HG02973 (cell line): Measurements from ENCODE around the gene SLC6A7.
"Not testable (repeated sequence)": the region's sequence is repeated elsewhere in the genome, so short reads cannot be mapped to it uniquely, and the experiment has no call there.

Experiments
- ATAC-seq: cut with Tn5 transposase; IDR thresholded peaks from one replicate; pipeline ENCODE4 v1.9.1; 2021; ENCODE audit warnings: moderate library complexity; ENCODE audit not compliant: unreplicated experiment

Gene SLC6A7

GRCh38 chr5:150238646-150239045 lies 48.8 kb downstream of the SLC6A7 start:
- no peak for ATAC-seq

GRCh38 chr5:150239099-150239793 lies 49.4 kb downstream of the SLC6A7 start:
- no peak for ATAC-seq

- no peak for ATAC-seq
These were observed 49.9 kb downstream of the SLC6A7 start for GRCh38 chr5:150239794-150240122.

DNA sequence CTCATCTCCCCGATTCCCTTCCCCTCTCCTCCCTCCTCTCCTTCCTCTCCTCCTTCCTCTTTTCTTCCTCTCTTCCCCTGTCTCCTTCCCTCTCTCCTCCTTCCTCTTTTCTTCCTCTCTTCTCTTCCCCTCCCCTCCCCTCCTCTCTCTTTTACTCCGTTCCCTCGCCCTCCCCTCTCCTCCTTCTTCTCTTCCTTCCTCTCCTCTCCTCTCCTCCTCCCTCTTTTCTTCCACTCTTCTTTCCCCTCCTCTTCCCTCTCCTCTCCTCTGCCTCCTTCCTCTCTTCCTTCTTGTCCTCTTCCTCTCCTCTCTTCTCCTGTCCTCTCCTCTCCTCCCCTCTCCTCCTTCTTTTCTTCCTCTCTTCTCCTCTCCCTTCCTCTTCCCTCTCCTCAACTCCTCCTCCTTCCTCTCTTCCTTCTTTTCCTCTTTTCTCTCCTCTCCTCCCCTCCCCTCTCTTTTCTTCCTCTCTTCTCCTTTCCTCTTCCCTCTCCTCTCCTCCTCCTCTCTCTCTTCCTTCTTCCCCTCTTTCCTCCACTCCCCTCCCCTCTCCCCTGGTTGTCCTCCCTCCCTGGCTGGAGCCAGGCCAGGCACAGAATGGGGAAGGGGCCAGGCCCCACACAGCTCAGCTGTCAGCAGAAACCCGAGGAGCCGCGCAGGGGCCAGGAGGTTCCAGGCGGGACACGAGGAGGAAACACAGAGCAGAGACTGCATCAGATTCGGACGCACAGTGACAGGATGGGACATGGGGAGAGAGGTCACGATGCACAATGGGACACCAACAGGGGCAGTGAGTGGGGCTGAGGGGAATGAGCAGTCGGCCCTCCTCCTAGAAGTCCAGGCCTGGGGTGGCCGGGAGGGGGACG lies 51.7 kb downstream of the SLC6A7 start:
- no peak for ATAC-seq

GRCh38 chr5:150242251-150242894 lies 52.5 kb downstream of the SLC6A7 start:
- no peak for ATAC-seq

- ATAC-seq, result no peak
These were observed 53.7 kb downstream of the SLC6A7 start for GRCh38 chr5:150243590-150243989.

DNA sequence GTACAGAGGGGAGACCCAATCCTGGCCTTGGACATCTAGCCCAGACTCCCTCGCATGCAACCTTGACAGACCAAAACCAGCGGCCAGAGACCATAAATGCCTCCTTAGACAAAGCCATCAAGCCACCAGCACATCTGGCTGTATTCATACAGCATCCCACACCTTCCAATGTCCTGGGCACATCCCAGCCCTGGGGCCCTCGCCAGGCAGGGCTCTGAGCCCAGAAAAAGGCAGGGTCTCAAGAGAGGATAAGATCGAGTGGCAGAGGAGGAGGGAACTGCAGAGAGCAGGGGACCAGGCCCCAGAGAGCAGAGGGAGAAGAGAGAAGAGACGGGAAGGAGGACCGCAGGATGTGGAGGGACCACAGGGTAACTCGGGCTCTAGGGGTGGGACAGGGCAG lies 54.3 kb downstream of the SLC6A7 start:
- ATAC-seq, result no peak

- no peak for ATAC-seq
These were observed 55.4 kb downstream of the SLC6A7 start for GRCh38 chr5:150245111-150245789.

- ATAC-seq, result no peak
These were observed 55.9 kb downstream of the SLC6A7 start for GRCh38 chr5:150245808-150246207.

DNA sequence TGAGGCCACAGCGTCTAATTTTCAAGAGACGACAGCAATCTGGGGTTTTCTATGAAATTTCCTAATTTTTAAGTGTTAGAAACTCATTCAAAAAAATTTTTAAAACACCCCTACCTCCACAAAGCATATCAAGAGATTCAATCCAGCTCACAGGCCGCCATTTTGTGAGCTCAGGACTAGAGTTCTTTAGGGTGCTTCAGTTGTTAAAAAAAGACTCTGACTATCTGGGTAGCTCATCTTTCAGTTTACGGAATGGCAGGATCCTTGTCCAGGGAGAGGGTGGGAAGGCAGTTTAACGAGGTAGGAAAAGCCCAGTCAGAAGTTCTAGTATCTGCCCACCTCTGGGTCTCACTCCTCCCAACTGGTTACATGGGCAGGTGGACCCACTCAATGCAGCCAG lies 56.6 kb downstream of the SLC6A7 start:
- ATAC-seq, result no peak

DNA sequence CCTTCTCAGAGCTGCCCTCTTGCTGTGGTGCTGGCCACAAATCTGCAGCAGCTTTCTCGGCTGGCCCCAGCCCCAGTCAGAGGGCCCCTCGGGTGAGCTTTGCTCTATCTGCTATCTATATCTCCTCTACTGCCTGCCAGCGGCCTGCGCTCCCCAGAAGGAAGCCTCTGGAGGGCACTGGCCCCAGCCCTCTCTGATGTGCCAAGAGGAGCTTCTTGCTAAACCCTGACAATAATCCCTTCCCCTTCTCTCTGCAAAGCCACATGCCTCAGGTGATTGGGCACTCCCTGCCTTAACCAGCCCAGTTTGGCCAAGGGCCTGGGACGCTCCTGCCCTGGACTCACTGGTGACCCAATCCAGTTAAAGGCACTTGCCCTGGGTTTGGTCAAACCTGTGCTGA lies 57.0 kb downstream of the SLC6A7 start:
- ATAC-seq, result no peak

- ATAC-seq, result no peak
These were observed 57.9 kb downstream of the SLC6A7 start for GRCh38 chr5:150247726-150248125.

GRCh38 chr5:150248493-150248892 lies 58.6 kb downstream of the SLC6A7 start:
- ATAC-seq, result not testable (repeated sequence)

DNA sequence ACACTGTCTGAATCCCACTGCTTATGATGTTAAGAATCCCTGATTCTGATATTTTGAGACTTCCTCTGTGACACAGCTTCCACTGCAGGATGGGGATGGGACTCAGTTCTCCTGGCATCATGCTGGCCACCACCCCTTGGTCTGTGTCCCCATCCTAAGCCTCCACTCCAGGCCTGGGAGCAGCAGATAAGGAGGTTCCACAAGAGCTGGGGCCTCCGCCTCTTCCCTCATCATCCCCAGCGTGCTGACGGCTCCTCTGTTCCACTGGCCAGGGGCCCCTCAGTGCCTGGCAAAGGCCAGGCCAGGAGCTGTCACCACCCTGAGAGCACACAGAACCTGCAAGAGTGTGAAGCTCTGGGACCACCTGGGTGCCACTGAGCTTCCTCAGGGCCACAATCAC lies 59.1 kb downstream of the SLC6A7 start:
- ATAC-seq, result no peak

- ATAC-seq, result no peak
These were observed 59.9 kb downstream of the SLC6A7 start for GRCh38 chr5:150249744-150250143.

DNA sequence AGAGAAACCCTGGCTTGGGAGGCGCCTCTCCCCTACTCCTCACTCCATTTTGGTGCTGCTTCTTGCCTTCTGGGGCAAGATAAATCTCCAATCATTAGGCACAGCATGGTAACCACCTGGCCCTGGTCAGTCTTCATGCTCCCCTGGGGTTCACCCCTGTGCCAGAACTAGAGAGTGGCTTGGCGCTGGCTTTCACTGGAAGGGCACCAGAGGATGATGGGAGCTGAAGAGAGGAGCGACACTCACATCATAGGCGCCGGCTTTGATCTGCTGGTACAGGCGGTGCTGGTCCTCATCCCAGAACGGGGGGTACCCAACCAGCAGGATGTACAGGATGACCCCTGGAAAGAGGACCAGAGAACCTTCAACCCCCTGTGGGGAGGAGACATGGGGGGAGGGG lies 61.6 kb downstream of the SLC6A7 start:
- no peak for ATAC-seq

DNA sequence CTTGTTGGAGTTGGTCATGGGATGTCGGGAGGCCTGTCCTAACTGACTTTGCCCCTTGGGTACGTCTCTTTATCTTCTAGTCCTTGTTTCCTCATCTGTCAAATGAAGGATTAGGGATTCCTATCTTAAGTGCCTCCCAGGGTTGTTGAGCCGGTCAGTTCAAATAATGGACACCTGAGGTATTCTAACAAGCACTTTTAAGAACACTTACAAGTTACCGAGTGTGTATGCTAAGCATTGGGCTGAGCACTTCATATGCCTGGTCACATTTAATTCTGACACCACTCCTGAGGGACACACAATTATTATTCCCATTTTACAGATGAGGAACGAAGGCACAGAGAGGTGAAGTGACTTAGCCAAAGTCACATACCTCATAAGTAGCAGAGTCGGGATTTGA lies 62.6 kb downstream of the SLC6A7 start:
- ATAC-seq, result no peak

DNA sequence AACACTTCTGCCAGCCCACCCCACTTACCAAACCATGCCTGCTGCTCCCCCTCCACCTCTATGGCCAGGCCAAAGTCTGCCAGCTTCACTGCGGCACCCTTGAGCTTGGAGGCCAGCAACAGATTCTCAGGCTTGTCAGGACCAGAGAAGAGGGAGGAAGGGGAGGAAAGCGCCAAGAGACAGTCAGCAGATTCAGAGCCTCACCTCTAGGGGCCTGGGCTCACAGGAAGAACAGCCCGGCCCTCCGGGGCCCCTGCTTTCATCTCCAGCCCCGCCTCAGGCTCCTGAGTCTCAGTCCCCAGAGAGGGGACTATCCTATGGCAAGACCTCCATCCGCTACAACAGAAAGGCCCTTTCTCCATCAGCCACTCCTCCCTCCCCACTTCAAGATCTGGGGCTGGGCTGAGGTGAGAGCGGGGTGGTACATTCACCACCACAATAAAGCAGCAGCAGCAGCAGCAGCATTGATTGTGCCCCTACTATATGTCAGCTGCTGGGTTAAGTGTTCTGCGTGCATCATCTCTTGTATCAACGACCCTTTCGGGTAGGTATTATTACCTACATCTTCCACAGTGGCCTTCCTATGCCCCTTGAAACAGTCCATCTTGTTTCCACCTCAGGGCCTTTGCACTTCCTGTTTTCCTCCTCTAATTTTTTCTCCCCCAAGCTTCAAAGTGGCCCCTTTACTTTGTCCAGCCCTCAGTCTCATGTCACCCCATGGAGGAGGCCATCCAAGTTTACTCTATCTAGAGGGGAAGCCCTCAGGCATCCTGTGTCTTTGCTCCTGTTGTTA lies 63.8 kb downstream of the SLC6A7 start:
- ATAC-seq, result no peak

DNA sequence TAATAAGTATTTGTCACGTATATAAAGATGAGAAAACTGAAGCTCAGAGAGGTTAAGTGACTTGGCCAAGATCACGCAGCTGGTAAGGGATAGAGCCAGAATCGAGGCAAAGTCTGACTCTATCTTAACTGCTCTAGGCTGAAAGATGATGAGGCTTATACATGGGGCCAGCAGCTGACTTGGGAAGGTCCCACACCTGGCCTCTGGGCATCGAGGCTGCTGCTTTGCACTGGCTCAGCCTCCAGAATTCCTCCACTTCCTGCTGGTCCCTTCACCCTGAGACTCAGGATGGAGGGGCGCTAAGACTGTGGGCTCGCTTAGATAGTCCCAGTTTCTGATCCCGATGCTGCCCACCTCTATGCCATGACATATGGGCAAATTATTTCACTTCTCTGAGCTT lies 64.5 kb downstream of the SLC6A7 start:
- no peak for ATAC-seq

DNA sequence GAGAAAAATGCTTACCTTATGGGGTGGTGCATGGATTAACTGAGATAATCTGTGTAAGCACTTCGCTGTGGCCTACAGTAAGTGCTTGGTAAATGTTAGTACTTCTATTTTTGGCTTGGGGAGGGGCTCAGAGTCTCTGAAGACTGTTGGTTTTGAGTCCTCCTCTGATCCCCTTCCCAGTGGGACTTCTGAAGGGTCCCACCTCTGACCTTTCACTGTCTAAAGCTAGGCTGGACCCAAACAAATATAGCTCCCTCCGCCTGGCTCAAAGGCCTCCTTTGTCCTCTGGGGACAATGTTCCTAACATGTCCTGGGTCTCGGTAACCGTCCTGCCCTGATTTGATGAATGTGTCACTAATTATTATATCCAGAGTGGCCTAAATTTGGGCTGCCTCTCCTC lies 64.9 kb downstream of the SLC6A7 start:
- no peak for ATAC-seq
